HCT116 (cell line): ENCODE measurements around the gene CFAP54. TPM values are rescaled to one million over a fixed set of nuclear protein-coding genes. Genes with fewer than 3 reads are reported as not detected.

Experiments used
- ATAC-seq: fragments of 200-7000 bp; cut with Tn5 transposase; 2 replicates; pipeline ENCODE4 v1.9.1; 2020; ENCODE audit warnings: mild to moderate bottlenecking, moderate library complexity
- BruUV-seq: library from RNA; stranded (reverse); fragments of 400-500 nt; replicated peaks from 2 replicates; lab custom pipeline; 2021; lab: Mats Ljungman, UMichigan
- CTCF ChIA-PET: fragments of 300-600 bp; sonication (Branson Sonifier 250); formaldehyde crosslinking; loops from one replicate; lab custom pipeline; 2021; ENCODE audit warnings: antibody characterized with exemption; lab: Charles Lee
- POLR2A ChIA-PET: fragments of 300-600, 350-600 bp; sonication (Branson Sonifier 250); formaldehyde crosslinking; loops from one replicate; lab custom pipeline; 2021; ENCODE audit warnings: antibody characterized with exemption; lab: Charles Lee
- RAD21 ChIA-PET, 2 experiments: fragments of 300-600 bp; sonication (Branson Sonifier 250); formaldehyde crosslinking; loops; one replicate each; lab custom pipeline; 2023; ENCODE audit warnings: low total read pairs in 2 of 2; ENCODE audit not compliant: uncharacterized antibody in 2 of 2, unreplicated experiment in 2 of 2, low non-redundant PET in 1 of 2; lab: Charles Lee
- DNase-seq: peaks from one replicate; pipeline ENCODE4 v3.0.0-alpha.2; 2010; ENCODE audit warnings: low read depth, low spot score
- H2AFZ ChIP-seq: fragments of 200-600 bp; shearing (Covaris generic), sonication (generic); 2 replicates; pipeline ENCODE4 v1.6.1; 2017; ENCODE audit warnings: low read depth, mixed run types, mixed read lengths, antibody characterized with exemption, low read length; ENCODE audit not compliant: poor library complexity, severe bottlenecking
- H3K27ac ChIP-seq: 2 replicates; pipeline ENCODE4 v1.5.1; 2012; ENCODE audit warnings: low read depth, low read length
- H3K27me3 ChIP-seq: fragments of 200-600 bp; sonication (generic); 2 replicates; pipeline ENCODE4 v1.6.1; 2016; ENCODE audit warnings: mixed run types, low read length, mixed read lengths; ENCODE audit not compliant: insufficient read depth
- H3K36me3 ChIP-seq, 2 experiments: fragments of 200-500 bp in 1 of 2; fragments of 200-600 bp in 1 of 2; sonication (Bioruptor generic) in 1 of 2; sonication (generic) in 1 of 2; 2 replicates each; pipeline versions ENCODE4 v1.5.1 to v1.6.1; 2014 to 2016; ENCODE audit warnings: low read length in 2 of 2, inconsistent platforms in 1 of 2, mixed read lengths in 1 of 2, mixed run types in 1 of 2; ENCODE audit not compliant: insufficient read depth in 2 of 2, control insufficient read depth in 1 of 2
- H3K4me1 ChIP-seq, 2 experiments: fragments of 200-600 bp in 1 of 2; sonication (generic) in 1 of 2; 2 replicates each; pipeline versions ENCODE4 v1.5.1 to v1.6.1; 2012 to 2017; ENCODE audit warnings: low read length in 2 of 2, inconsistent platforms in 1 of 2, mild to moderate bottlenecking in 1 of 2, mixed read lengths in 1 of 2, mixed run types in 1 of 2, moderate library complexity in 1 of 2; ENCODE audit not compliant: insufficient read depth in 2 of 2, control insufficient read depth in 1 of 2
- H3K4me2 ChIP-seq: fragments of 200-600 bp; sonication (generic); 2 replicates; pipeline ENCODE4 v1.6.1; 2017; ENCODE audit warnings: mixed run types, low read length, mixed read lengths
- H3K4me3 ChIP-seq, 2 experiments: fragments of 200-600 bp in 1 of 2; sonication (generic) in 1 of 2; replicated peaks in 1 of 2; 2 replicates each; pipeline ENCODE4 v1.5.1; 2011 to 2016; ENCODE audit warnings: low read length in 2 of 2, control low read depth in 1 of 2, low read depth in 1 of 2, mild to moderate bottlenecking in 1 of 2, mixed read lengths in 1 of 2, mixed run types in 1 of 2
- H3K79me2 ChIP-seq: fragments of 200-600 bp; sonication (generic); 2 replicates; pipeline ENCODE4 v1.6.1; 2017; ENCODE audit warnings: mild to moderate bottlenecking, mixed run types, low read length, moderate library complexity, mixed read lengths; ENCODE audit not compliant: insufficient read depth
- H3K9ac ChIP-seq: fragments of 200-600 bp; sonication (generic); 2 replicates; pipeline ENCODE4 v1.6.1; 2016; ENCODE audit warnings: low read length, mixed read lengths
- H3K9me2 ChIP-seq: fragments of 200-600 bp; sonication (generic), shearing (Covaris generic); 2 replicates; pipeline ENCODE4 v1.6.1; 2017; ENCODE audit warnings: mixed run types, mild to moderate bottlenecking, moderate library complexity; ENCODE audit not compliant: insufficient read depth
- H3K9me3 ChIP-seq, 2 experiments: fragments of 200-500 bp in 1 of 2; fragments of 200-600 bp in 1 of 2; sonication (Bioruptor generic) in 1 of 2; sonication (generic) in 1 of 2; 2 replicates each; pipeline ENCODE4 v1.6.1; 2014 to 2017; ENCODE audit warnings: low read length in 2 of 2, mixed read lengths in 2 of 2, inconsistent platforms in 1 of 2, low read depth in 1 of 2, mild to moderate bottlenecking in 1 of 2, mixed run types in 1 of 2, moderate library complexity in 1 of 2; ENCODE audit not compliant: control insufficient read depth in 1 of 2, insufficient read depth in 1 of 2
- H4K20me1 ChIP-seq: fragments of 200-600 bp; sonication (generic), shearing (Covaris generic); 2 replicates; pipeline ENCODE4 v1.6.1; 2017; ENCODE audit warnings: mixed run types, mild to moderate bottlenecking, moderate library complexity; ENCODE audit not compliant: insufficient read depth
- CBX3 ChIP-seq: IDR thresholded peaks from 2 replicates; pipeline ENCODE4 v1.6.1; 2012; ENCODE audit warnings: low read depth
- CEBPB ChIP-seq: IDR thresholded peaks from 2 replicates; pipeline ENCODE4 v1.6.1; 2012; ENCODE audit warnings: low read depth
- EGR1 ChIP-seq: IDR thresholded peaks from 2 replicates; pipeline ENCODE4 v1.6.1; 2012; ENCODE audit warnings: low read depth
- ELF1 ChIP-seq: IDR thresholded peaks from 2 replicates; pipeline ENCODE4 v1.6.1; 2012; ENCODE audit warnings: low read depth, borderline replicate concordance
- EZH2 ChIP-seq: fragments of 200-600 bp; sonication (generic); IDR thresholded peaks from 2 replicates; pipeline ENCODE4 v1.6.1; 2017; ENCODE audit warnings: antibody characterized with exemption, mixed run types
- FOSL1 ChIP-seq: IDR thresholded peaks from 2 replicates; pipeline ENCODE4 v1.6.1; 2012; ENCODE audit warnings: low read depth
- JUND ChIP-seq: IDR thresholded peaks from 2 replicates; pipeline ENCODE4 v1.6.1; 2012
- POLR2AphosphoS5 ChIP-seq: IDR thresholded peaks from 2 replicates; pipeline ENCODE4 v1.6.1; 2011; ENCODE audit warnings: mild to moderate bottlenecking, low read depth, low read length, moderate library complexity
- RAD21 ChIP-seq: IDR thresholded peaks from 2 replicates; pipeline ENCODE4 v1.6.1; 2012; ENCODE audit warnings: low read depth, mild to moderate bottlenecking
- SIN3A ChIP-seq: IDR thresholded peaks from 2 replicates; pipeline ENCODE4 v1.6.1; 2012; ENCODE audit warnings: low read depth
- SP1 ChIP-seq: IDR thresholded peaks from 2 replicates; pipeline ENCODE4 v1.6.1; 2012; ENCODE audit warnings: low read depth
- SRF ChIP-seq: IDR thresholded peaks from 2 replicates; pipeline ENCODE4 v1.6.1; 2012; ENCODE audit warnings: low read depth
- ZFX ChIP-seq: fragments of 450-650 bp; IDR thresholded peaks from 2 replicates; pipeline ENCODE4 v1.6.1; 2017
- ZNF274 ChIP-seq: fragments of 200-500 bp; sonication (Bioruptor generic); IDR thresholded peaks from 2 replicates; pipeline ENCODE4 v1.6.1; 2014; ENCODE audit warnings: mild to moderate bottlenecking, low read depth, low read length, inconsistent platforms
- intact Hi-C: fragments of 100-400 bp; cut with micrococcal nuclease; formaldehyde crosslinking; loops from 2 replicates; pipeline ENCODE4 v1.10.0; 2022
- total RNA-seq: library from RNA; stranded (reverse); gene quantifications from one replicate; pipeline ENCODE4 v1.2.1, GENCODE V29; 2021; ENCODE audit not compliant: unreplicated experiment
- TF ChIP-seq, protein P1 (sequence below): IDR thresholded peaks from 2 replicates; pipeline ENCODE4 v1.6.1; 2012
- TF ChIP-seq, protein P2 (sequence below): IDR thresholded peaks from 2 replicates; pipeline ENCODE4 v1.6.1; 2012; ENCODE audit warnings: low read depth

CFAP54 gene
- total RNA-seq, 1 experiment from 2014 or later = 0.25 TPM

DNA sequence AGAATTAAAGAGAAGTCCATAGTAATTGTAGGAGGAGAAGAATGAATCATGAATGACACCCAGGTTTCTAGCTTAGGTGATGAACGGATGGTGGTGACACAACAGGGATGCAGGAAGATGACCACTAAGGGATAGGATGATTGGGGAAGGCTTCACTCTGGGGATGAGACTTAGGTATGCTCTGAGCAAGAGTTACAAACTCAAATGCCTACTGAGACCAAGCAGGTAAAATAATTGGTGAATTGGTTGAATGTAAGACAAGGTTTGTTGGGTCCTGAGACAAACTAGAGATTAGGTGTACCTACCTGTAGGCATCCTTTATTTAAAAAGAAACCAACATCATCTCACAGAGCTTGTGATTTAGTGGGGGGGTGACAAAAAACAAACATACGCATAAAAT, 116.3 kb downstream of the CFAP54 start:
- H2AFZ ChIP-seq = no peak overlapping the region
- ChIA-PET POLR2A (no interaction called here), RAD21 (no interaction called here), CTCF (no interaction called here)
- no peaks in the 10 kb centered on the region for H3K79me2 ChIP-seq
- no peak overlapping the region for H3K9ac ChIP-seq
- ATAC-seq = no peak
- intact Hi-C loops = no loop called here
- no peak overlapping the region for H3K4me3 ChIP-seq
- H3K9me2 ChIP-seq = no peaks in the 10 kb centered on the region
- BruUV-seq = no TSS peak
- no peak for DNase-seq
- no peaks in the 10 kb centered on the region for H3K36me3 ChIP-seq
- peaks cover 43% of the 10 kb centered on the region for H3K27me3 ChIP-seq
- H3K4me1 ChIP-seq = no peaks in the 10 kb centered on the region
- H3K4me2 ChIP-seq = no peak overlapping the region
- no peak overlapping the region for H3K27ac ChIP-seq
- H3K9me3 ChIP-seq = no peaks in the 10 kb centered on the region
- TF ChIP-seq, protein P1, sequence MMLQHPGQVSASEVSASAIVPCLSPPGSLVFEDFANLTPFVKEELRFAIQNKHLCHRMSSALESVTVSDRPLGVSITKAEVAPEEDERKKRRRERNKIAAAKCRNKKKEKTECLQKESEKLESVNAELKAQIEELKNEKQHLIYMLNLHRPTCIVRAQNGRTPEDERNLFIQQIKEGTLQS = no peak
- TF ChIP-seq ELF1 = no peak
- no peak for TF ChIP-seq EZH2
- no peak for TF ChIP-seq SIN3A
- TF ChIP-seq CEBPB = no peak
- TF ChIP-seq RAD21 = no peak
- no peak for TF ChIP-seq EGR1
- TF ChIP-seq SP1 = no peak
- no peak for TF ChIP-seq POLR2AphosphoS5
- TF ChIP-seq FOSL1 = no peak
- no peak for TF ChIP-seq ZNF274
- TF ChIP-seq JUND = no peak
- TF ChIP-seq SRF = no peak
- no peaks in the 10 kb centered on the region for H4K20me1 ChIP-seq

DNA sequence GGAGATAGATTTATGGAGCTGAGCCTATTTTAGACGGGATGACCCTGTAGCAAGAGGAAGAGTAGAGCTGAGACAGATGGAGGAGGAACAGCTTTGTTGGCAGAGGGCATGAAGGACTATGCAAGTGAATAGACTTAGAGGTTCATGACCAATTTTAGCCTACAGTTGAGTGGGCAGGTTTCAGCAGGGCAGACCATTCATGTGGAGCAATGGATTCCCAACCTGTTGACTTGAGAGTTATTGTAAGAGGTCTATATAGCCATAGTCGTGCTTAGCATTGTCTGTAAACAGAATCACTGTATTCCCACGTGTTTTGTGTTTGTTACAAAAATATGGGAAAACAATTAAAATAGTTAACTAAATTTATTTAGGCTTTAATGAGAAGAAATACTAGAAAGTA, 116.8 kb downstream of the CFAP54 start:
- DNase-seq (no peak), ATAC-seq (no peak)
- Histone ChIP-seq H2AFZ (no peak overlapping the region), H3K27me3 (peaks cover 43% of the 10 kb centered on the region), H3K9me3 (no peaks in the 10 kb centered on the region), H3K27ac (no peak overlapping the region), H4K20me1 (no peaks in the 10 kb centered on the region), H3K9me2 (no peaks in the 10 kb centered on the region), H3K4me2 (no peak overlapping the region), H3K9ac (no peak overlapping the region), H3K36me3 (no peaks in the 10 kb centered on the region), H3K4me1 (no peaks in the 10 kb centered on the region), H3K4me3 (no peak overlapping the region), H3K79me2 (no peaks in the 10 kb centered on the region)
- RAD21 ChIA-PET = no interaction called here
- intact Hi-C loops = no loop called here
- POLR2A ChIA-PET = no interaction called here
- TF ChIP-seq CBX3 (no peak), RAD21 (no peak), JUND (no peak), POLR2AphosphoS5 (no peak), EZH2 (peak; percentile 93), ZFX (no peak)
- TF ChIP-seq, protein P2, sequence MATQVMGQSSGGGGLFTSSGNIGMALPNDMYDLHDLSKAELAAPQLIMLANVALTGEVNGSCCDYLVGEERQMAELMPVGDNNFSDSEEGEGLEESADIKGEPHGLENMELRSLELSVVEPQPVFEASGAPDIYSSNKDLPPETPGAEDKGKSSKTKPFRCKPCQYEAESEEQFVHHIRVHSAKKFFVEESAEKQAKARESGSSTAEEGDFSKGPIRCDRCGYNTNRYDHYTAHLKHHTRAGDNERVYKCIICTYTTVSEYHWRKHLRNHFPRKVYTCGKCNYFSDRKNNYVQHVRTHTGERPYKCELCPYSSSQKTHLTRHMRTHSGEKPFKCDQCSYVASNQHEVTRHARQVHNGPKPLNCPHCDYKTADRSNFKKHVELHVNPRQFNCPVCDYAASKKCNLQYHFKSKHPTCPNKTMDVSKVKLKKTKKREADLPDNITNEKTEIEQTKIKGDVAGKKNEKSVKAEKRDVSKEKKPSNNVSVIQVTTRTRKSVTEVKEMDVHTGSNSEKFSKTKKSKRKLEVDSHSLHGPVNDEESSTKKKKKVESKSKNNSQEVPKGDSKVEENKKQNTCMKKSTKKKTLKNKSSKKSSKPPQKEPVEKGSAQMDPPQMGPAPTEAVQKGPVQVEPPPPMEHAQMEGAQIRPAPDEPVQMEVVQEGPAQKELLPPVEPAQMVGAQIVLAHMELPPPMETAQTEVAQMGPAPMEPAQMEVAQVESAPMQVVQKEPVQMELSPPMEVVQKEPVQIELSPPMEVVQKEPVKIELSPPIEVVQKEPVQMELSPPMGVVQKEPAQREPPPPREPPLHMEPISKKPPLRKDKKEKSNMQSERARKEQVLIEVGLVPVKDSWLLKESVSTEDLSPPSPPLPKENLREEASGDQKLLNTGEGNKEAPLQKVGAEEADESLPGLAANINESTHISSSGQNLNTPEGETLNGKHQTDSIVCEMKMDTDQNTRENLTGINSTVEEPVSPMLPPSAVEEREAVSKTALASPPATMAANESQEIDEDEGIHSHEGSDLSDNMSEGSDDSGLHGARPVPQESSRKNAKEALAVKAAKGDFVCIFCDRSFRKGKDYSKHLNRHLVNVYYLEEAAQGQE = no peak
- BruUV-seq = no TSS peak
- CTCF ChIA-PET = no interaction called here
